HEK293T (cell line): ENCODE measurements around the gene TRAM2.

Source experiments
- CTCF ChIA-PET: fragments of 350-600 bp; formaldehyde crosslinking; extraction: SDS; loops from one replicate; lab custom pipeline; 2021; ENCODE audit warnings: antibody characterized with exemption, inconsistent platforms; lab: Yijun Ruan, JAX
- POLR2A ChIA-PET: fragments of 350-600 bp; formaldehyde crosslinking; extraction: SDS; loops from one replicate; lab custom pipeline; 2020; ENCODE audit warnings: antibody characterized with exemption, inconsistent platforms; lab: Yijun Ruan, JAX
- DNase-seq: peaks from one replicate; pipeline ENCODE4 v3.0.0; 2012; ENCODE audit warnings: mixed read lengths; ENCODE audit errors: extremely low spot score
- ARNT ChIP-seq: fragments of 450-650 bp; IDR thresholded peaks from 2 replicates; pipeline ENCODE4 v1.6.1; 2017; ENCODE audit warnings: mild to moderate bottlenecking
- BHLHE40 ChIP-seq: fragments of 450-650 bp; IDR thresholded peaks from 2 replicates; pipeline ENCODE4 v1.6.1; 2016; ENCODE audit warnings: mild to moderate bottlenecking, moderate library complexity, borderline replicate concordance
- CTBP1 ChIP-seq: fragments of 450-650 bp; IDR thresholded peaks from 2 replicates; pipeline ENCODE4 v1.6.1; 2016; ENCODE audit warnings: borderline replicate concordance
- ELF4 ChIP-seq: fragments of 450-650 bp; IDR thresholded peaks from 2 replicates; pipeline ENCODE4 v1.6.1; 2017; ENCODE audit warnings: antibody characterized with exemption
- FOXA1 ChIP-seq: fragments of 450-650 bp; IDR thresholded peaks from 2 replicates; pipeline ENCODE4 v1.6.1; 2016; ENCODE audit warnings: mild to moderate bottlenecking
- FOXK2 ChIP-seq: fragments of 450-650 bp; IDR thresholded peaks from 2 replicates; pipeline ENCODE4 v1.6.1; 2016; ENCODE audit warnings: mild to moderate bottlenecking
- FOXM1 ChIP-seq: fragments of 450-650 bp; IDR thresholded peaks from 2 replicates; pipeline ENCODE4 v1.6.1; 2017; ENCODE audit warnings: mild to moderate bottlenecking, borderline replicate concordance
- HDGF ChIP-seq: fragments of 450-650 bp; IDR thresholded peaks from 2 replicates; pipeline ENCODE4 v1.6.1; 2017; ENCODE audit warnings: antibody characterized with exemption, borderline replicate concordance
- L3MBTL2 ChIP-seq: fragments of 450-650 bp; conservative IDR thresholded peaks from 2 replicates; pipeline ENCODE4 v1.6.1; 2016; ENCODE audit warnings: mild to moderate bottlenecking
- LEF1 ChIP-seq: fragments of 450-650 bp; IDR thresholded peaks from 2 replicates; pipeline ENCODE4 v1.6.1; 2017; ENCODE audit warnings: mild to moderate bottlenecking, borderline replicate concordance
- NFRKB ChIP-seq: fragments of 450-650 bp; IDR thresholded peaks from 2 replicates; pipeline ENCODE4 v1.6.1; 2016; ENCODE audit warnings: mild to moderate bottlenecking, moderate library complexity
- PKNOX1 ChIP-seq: fragments of 450-650 bp; IDR thresholded peaks from 2 replicates; pipeline ENCODE4 v1.6.1; 2016
- SP1 ChIP-seq: fragments of 450-650 bp; IDR thresholded peaks from 2 replicates; pipeline ENCODE4 v1.6.1; 2017
- SUZ12 ChIP-seq: fragments of 450-650 bp; IDR thresholded peaks from 2 replicates; pipeline ENCODE4 v1.6.1; 2016; ENCODE audit warnings: mild to moderate bottlenecking
- TARDBP ChIP-seq: fragments of 450-650 bp; IDR thresholded peaks from 2 replicates; pipeline ENCODE4 v1.6.1; 2016
- ZNF384 ChIP-seq: fragments of 450-650 bp; IDR thresholded peaks from 2 replicates; pipeline ENCODE4 v1.6.1; 2016

Gene TRAM2

DNA sequence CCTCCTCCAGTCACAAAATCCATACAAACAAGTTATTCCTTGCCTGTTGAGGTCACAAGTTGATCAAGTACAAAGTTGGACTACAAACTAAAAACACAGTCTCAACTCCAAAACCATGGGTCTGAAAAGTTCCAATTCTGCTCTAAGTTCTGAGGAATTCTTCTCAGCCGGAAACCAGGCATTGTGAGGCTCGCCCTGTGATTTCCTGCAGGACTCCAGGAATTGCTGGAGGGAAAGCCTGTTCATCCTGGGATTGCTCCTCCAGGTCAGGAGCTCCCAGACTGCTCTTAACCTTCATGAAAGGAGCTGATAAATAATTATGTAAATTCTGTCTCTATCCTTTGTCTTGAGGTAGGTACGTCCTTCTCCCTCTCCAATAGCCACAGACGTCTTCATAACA, 8.5 kb downstream of the TRAM2 start:
- POLR2A ChIA-PET, result no interaction called here
- TF ChIP-seq SP1 (no peak), BHLHE40 (no peak), ZNF384 (no peak), FOXK2 (no peak), ELF4 (no peak), NFRKB (no peak), ARNT (no peak), SUZ12 (no peak), FOXM1 (no peak), PKNOX1 (no peak), TARDBP (no peak), L3MBTL2 (no peak), LEF1 (no peak), HDGF (no peak), FOXA1 (no peak), CTBP1 (no peak)
- no peak for DNase-seq
- CTCF ChIA-PET, result no interaction called here

DNA sequence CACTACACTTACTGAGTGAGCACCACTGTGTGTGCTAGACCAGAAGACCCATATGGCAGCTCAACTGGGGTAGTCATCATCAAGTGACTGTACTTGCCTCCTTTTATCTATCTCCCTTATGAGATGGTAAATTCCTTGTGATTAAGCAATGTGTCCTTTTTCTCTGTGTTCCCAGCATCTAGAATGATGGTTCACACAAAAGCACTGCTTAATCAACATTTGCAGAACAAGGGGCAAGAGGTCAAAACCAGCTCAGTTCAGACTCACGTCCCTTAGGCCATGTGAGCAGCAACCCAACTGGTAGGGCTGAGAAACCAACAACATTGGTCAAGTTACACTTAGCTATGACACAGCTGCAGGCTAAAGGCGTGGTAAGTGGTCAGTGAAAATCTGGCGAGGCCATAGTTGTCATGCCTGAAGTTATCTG, 10.0 kb downstream of the TRAM2 start:
- POLR2A ChIA-PET, result interaction anchor here (0.9 to 2.0 kb wide), 2 partner anchors 10 to 15 kb away, joined by 3 to 6 read pairs; partner anchors contain the start of gene TRAM2
- no peak for DNase-seq
- TF ChIP-seq CTBP1, result no peak
- no peak for TF ChIP-seq FOXA1
- no peak for TF ChIP-seq ZNF384
- TF ChIP-seq ARNT, result no peak
- TF ChIP-seq LEF1, result no peak
- no peak for TF ChIP-seq HDGF
- TF ChIP-seq FOXK2, result no peak
- no peak for TF ChIP-seq SP1
- CTCF ChIA-PET, result no interaction called here

- CTCF ChIA-PET, result interaction anchor here (1.0 kb wide), 1 partner anchor 86 kb away, joined by 3 read pairs; no protein-coding TSS in a partner anchor
- POLR2A ChIA-PET, result interaction anchor here (2.0 kb wide), 1 partner anchor 10 kb away, joined by 6 read pairs; the partner anchor contains the start of gene TRAM2
- TF ChIP-seq L3MBTL2 (no peak), BHLHE40 (no peak), NFRKB (no peak), ZNF384 (no peak), HDGF (no peak), SUZ12 (no peak), SP1 (no peak), LEF1 (no peak), TARDBP (no peak), CTBP1 (no peak), PKNOX1 (no peak), ELF4 (no peak), ARNT (no peak), FOXA1 (no peak), FOXM1 (no peak)
- no peak for DNase-seq
Observed at GRCh38 chr6:52566201-52566600, 10.7 kb downstream of the TRAM2 start.

GRCh38 chr6:52564856-52565255, 12.0 kb downstream of the TRAM2 start:
- TF ChIP-seq FOXK2, result no peak
- TF ChIP-seq NFRKB, result no peak
- no peak for TF ChIP-seq L3MBTL2
- TF ChIP-seq ZNF384, result no peak
- no peak for TF ChIP-seq FOXM1
- TF ChIP-seq LEF1, result no peak
- TF ChIP-seq SP1, result no peak
- no peak for TF ChIP-seq BHLHE40
- no peak for TF ChIP-seq FOXA1
- TF ChIP-seq HDGF, result no peak
- TF ChIP-seq SUZ12, result no peak
- no peak for TF ChIP-seq CTBP1
- no peak for TF ChIP-seq ARNT
- DNase-seq, result no peak
- POLR2A ChIA-PET, result no interaction called here
- CTCF ChIA-PET, result no interaction called here

- POLR2A ChIA-PET, result no interaction called here
Observed at GRCh38 chr6:52562911-52563310, 13.9 kb downstream of the TRAM2 start.

GRCh38 chr6:52560462-52560861, 16.4 kb downstream of the TRAM2 start:
- ChIA-PET POLR2A (interaction anchor here (0.6 kb wide), 1 partner anchor 213 kb away, joined by 3 read pairs; no protein-coding TSS in a partner anchor), CTCF (no interaction called here)
- no peak for DNase-seq

More at GRCh38 chr6:52562911-52563310, 13.9 kb downstream of the TRAM2 start:
- CTCF ChIA-PET, result no interaction called here
- TF ChIP-seq TARDBP (no peak), ARNT (no peak), ELF4 (no peak), L3MBTL2 (no peak), CTBP1 (no peak), NFRKB (no peak), LEF1 (no peak), HDGF (no peak), FOXK2 (no peak), FOXA1 (no peak), SP1 (no peak)
- DNase-seq, result no peak

More at GRCh38 chr6:52560462-52560861, 16.4 kb downstream of the TRAM2 start:
- TF ChIP-seq ZNF384, result no peak
- TF ChIP-seq SUZ12, result no peak
- TF ChIP-seq FOXM1, result no peak
- no peak for TF ChIP-seq ARNT
- TF ChIP-seq SP1, result no peak
- no peak for TF ChIP-seq TARDBP
- TF ChIP-seq LEF1, result no peak
- no peak for TF ChIP-seq PKNOX1
- no peak for TF ChIP-seq HDGF
- TF ChIP-seq BHLHE40, result no peak
- TF ChIP-seq ELF4, result no peak
- TF ChIP-seq FOXK2, result no peak
